GM19463 (cell line): ENCODE results near the gene VPS50.

Experiments used
- ATAC-seq: cut with Tn5 transposase; IDR thresholded peaks from one replicate; pipeline ENCODE4 v1.9.1; 2021; ENCODE audit warnings: mild to moderate bottlenecking, moderate library complexity; ENCODE audit not compliant: unreplicated experiment

VPS50 gene, protein sequence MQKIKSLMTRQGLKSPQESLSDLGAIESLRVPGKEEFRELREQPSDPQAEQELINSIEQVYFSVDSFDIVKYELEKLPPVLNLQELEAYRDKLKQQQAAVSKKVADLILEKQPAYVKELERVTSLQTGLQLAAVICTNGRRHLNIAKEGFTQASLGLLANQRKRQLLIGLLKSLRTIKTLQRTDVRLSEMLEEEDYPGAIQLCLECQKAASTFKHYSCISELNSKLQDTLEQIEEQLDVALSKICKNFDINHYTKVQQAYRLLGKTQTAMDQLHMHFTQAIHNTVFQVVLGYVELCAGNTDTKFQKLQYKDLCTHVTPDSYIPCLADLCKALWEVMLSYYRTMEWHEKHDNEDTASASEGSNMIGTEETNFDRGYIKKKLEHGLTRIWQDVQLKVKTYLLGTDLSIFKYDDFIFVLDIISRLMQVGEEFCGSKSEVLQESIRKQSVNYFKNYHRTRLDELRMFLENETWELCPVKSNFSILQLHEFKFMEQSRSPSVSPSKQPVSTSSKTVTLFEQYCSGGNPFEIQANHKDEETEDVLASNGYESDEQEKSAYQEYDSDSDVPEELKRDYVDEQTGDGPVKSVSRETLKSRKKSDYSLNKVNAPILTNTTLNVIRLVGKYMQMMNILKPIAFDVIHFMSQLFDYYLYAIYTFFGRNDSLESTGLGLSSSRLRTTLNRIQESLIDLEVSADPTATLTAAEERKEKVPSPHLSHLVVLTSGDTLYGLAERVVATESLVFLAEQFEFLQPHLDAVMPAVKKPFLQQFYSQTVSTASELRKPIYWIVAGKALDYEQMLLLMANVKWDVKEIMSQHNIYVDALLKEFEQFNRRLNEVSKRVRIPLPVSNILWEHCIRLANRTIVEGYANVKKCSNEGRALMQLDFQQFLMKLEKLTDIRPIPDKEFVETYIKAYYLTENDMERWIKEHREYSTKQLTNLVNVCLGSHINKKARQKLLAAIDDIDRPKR

GRCh38 chr7:93231799-93232672, at the start of gene VPS50:
Gene VPS50, plus strand, starts transcription at chr7:93232366. Its CDS starts 102 bp downstream, at chr7:93232468.
- peak; percentile 99 for ATAC-seq

DNA sequence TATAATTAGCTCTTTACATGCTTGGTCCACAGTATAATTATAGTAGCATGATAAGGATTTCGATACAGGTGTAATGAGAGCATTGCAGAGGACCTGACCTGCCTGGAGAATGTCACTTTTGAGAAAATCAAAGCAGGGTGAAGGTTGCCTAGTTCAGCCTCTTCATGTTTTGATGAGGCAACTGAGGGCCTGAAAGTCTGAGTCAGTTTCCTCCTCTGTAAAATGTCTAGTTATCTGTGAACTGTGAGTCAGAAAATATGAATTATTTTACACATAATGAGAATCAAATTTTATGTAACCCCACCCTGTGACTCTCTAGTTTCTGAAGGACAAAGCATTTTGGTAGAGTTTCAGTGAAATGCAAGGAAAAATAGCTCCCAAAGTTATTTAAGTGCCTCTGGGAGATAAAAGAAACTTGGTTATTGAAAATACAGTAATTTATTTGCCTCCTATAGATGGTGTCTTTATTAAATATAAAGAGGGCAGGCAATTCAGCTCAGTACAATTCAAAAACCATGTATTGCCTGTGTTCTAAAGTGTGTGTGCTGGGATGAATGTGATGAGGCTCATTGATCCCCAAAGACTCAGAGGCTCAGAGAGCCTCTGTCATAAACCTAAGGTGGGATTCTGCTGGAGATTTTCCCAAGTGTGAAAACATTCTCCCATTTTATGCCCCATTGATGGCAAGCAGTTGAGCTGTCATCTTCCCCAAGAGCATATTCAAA, 46.7 kb upstream of the VPS50 start:
- no peak for ATAC-seq

GRCh38 chr7:93188870-93189634, 43.1 kb upstream of the VPS50 start:
- no peak for ATAC-seq

- no peak for ATAC-seq
Observed at GRCh38 chr7:93194386-93194785, 37.8 kb upstream of the VPS50 start.

- no peak for ATAC-seq
Observed at GRCh38 chr7:93196336-93196735, 35.8 kb upstream of the VPS50 start.

GRCh38 chr7:93198472-93198871, 33.7 kb upstream of the VPS50 start:
- ATAC-seq, result no peak

GRCh38 chr7:93202594-93203250, 29.4 kb upstream of the VPS50 start:
- ATAC-seq, result no peak

- no peak for ATAC-seq
Observed at GRCh38 chr7:93203496-93203895, 28.7 kb upstream of the VPS50 start.

DNA sequence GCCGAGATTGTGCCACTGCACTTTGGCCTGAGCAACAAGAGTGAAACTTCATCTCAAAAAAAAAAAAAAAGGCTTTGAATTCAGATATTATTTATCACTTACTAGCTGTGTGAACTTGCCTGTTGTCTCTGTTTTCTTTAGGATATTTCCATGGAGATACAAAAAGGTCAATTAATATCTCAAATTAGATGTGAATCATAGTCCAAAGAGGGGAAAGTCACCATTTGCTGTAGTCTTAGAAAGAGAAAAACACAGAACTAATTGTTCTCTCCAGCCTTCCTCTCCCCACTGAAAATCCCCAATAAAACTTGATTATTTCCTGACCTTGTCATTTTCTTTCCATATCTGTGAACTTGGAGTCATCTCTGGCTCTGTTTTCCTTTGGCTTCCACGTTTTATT, 27.1 kb upstream of the VPS50 start:
- ATAC-seq, result no peak

DNA sequence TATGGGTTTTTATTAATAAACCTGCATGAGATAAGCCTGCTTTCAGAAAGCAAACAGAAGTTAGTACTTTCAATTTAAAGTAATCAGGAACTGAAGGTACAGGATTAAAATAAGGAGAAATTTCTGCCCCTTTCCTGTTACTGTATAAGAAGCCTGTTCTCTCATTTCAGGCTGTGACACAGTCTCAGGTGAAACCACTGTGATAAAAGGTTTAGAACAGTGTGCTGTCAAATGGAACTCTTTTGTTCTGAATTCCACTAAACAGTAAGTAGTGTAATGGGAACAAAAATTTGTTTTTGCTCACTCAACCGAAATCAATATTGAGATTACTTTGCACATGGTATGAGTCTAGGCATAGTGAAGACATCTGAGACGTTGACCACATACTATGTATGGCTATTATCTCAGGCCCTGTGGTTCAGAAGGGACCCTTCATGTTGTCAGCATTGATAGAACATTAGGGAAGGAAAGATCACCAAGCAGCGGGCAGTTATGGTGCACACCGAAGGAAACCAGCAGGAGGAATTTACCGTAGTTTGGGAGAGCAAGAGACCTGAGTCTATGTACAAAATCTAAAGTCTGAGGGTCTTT, 20.8 kb upstream of the VPS50 start:
- ATAC-seq, result no peak

GRCh38 chr7:93212881-93213280, 19.3 kb upstream of the VPS50 start:
- no peak for ATAC-seq

- no peak for ATAC-seq
Observed at GRCh38 chr7:93218997-93219827, 13.0 kb upstream of the VPS50 start.

- ATAC-seq, result no peak
Observed at GRCh38 chr7:93219868-93220267, 12.3 kb upstream of the VPS50 start.

GRCh38 chr7:93226310-93226709, 5.9 kb upstream of the VPS50 start, which contains the start of gene HEPACAM2:
Gene HEPACAM2, minus strand, starts transcription at chr7:93226469.
- peak; percentile 51 for ATAC-seq

- ATAC-seq, result no peak
Observed at GRCh38 chr7:93228302-93228701, 3.9 kb upstream of the VPS50 start.

DNA sequence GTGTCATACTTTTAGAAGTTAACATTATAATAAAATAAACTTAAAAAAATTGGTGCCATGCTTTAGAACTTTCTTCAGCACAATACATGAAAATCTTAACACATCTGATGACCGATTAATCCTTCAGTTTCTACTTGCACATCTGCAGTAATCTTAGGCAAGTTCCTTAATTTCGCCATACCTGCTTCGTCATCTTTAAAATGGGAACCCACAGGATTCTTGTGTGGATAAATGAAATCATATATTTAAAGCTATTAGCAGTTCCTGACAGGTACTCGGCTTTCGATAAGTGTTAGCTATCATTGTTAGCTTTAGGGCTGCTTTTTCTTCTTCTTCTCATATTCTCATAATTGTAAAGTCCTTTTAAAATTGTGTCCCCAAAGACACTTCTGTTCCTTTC, 907 bp upstream of the VPS50 start:
- no peak for ATAC-seq

- ATAC-seq, result peak; percentile 5
Observed at GRCh38 chr7:93232673-93233018, 480 bp downstream of the VPS50 start.

DNA sequence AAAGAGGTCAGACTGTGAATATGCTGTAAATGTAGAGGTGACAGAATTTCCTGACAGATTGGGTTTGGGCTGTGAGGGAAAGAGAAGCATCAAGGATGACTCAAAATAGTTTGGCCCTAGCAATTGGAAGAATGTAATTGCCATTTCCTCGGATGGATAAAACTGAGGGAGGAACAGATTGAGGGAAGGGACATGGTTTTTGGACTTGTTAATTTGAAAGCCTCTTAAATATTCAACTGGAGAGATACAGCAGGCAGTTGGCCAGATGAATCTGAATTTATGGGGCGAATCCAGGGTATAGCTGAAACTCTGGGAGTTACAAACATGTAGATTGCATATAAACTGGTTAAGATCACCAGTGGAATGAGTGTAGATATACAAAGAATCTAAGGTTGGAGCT, 3.4 kb downstream of the VPS50 start:
- no peak for ATAC-seq
